ENCODE results near the gene SRSF11. TPM values are rescaled to one million over a fixed set of nuclear protein-coding genes. Genes with fewer than 3 reads are reported as not detected.

The SRSF11 gene
- total RNA-seq, 1 donor from 2014 or later = 231 TPM

- no peak overlapping the region for H3K27ac Mint-ChIP-seq
- H3K27me3 Mint-ChIP-seq = no peaks in the 10 kb centered on the region
- ATAC-seq (ENCODE audit: low read depth) = no peak
- H3K9me3 Mint-ChIP-seq = no peaks in the 10 kb centered on the region
- no peak for TF ChIP-seq CTCF (IDR thresholded peaks at IDR 0.05)
- H3K4me3 Mint-ChIP-seq = no peak overlapping the region
- peaks cover 2% of the 10 kb centered on the region for H3K4me1 Mint-ChIP-seq
- peaks cover 45% of the 10 kb centered on the region for H3K36me3 Mint-ChIP-seq (ENCODE audit: low read depth)
- ChIA-PET POLR2A (no interaction called here), CTCF (no interaction called here)
- no peak for DNase-seq
- intact Hi-C loops (cut with micrococcal nuclease) = no loop called here
These were observed 57.5 kb downstream of the SRSF11 start for GRCh38 chr1:70278710-70279109.

- CTCF ChIA-PET = no interaction called here
- TF ChIP-seq CTCF (IDR thresholded peaks at IDR 0.05) = no peak
These were observed 63.2 kb downstream of the SRSF11 start for GRCh38 chr1:70284366-70284765.

GRCh38 chr1:70286453-70286852 lies 65.3 kb downstream of the SRSF11 start:
- CTCF ChIA-PET = no interaction called here
- Mint-ChIP-seq H3K9me3 (no peaks in the 10 kb centered on the region), H3K4me1 (no peaks in the 10 kb centered on the region), H3K27ac (no peak overlapping the region), H3K27me3 (no peaks in the 10 kb centered on the region), H3K4me3 (no peak overlapping the region), H3K36me3 (ENCODE audit: low read depth) (peaks cover 44% of the 10 kb centered on the region)
- DNase-seq = no peak
- ATAC-seq (ENCODE audit: low read depth) = no peak
- POLR2A ChIA-PET = no interaction called here
- intact Hi-C loops (cut with micrococcal nuclease) = no loop called here
- TF ChIP-seq CTCF (IDR thresholded peaks at IDR 0.05) = no peak

More at GRCh38 chr1:70284366-70284765, 63.2 kb downstream of the SRSF11 start:
- ATAC-seq (ENCODE audit: low read depth) (no peak), DNase-seq (no peak)
- Mint-ChIP-seq H3K4me1 (no peaks in the 10 kb centered on the region), H3K4me3 (no peak overlapping the region), H3K9me3 (no peaks in the 10 kb centered on the region), H3K36me3 (ENCODE audit: low read depth) (peaks cover 42% of the 10 kb centered on the region), H3K27ac (no peak overlapping the region), H3K27me3 (no peaks in the 10 kb centered on the region)
- POLR2A ChIA-PET = no interaction called here
- intact Hi-C loops (cut with micrococcal nuclease) = no loop called here

- peaks cover 3% of the 10 kb centered on the region for H3K4me1 Mint-ChIP-seq
- CTCF ChIA-PET = no interaction called here
- H3K36me3 Mint-ChIP-seq (ENCODE audit: low read depth) = peaks cover 52% of the 10 kb centered on the region
- ATAC-seq (ENCODE audit: low read depth) (no peak), DNase-seq (no peak)
- TF ChIP-seq CTCF (IDR thresholded peaks at IDR 0.05) = no peak
- intact Hi-C loops (cut with micrococcal nuclease) = no loop called here
- no peak overlapping the region for H3K27ac Mint-ChIP-seq
- no peak overlapping the region for H3K4me3 Mint-ChIP-seq
- POLR2A ChIA-PET = no interaction called here
- no peaks in the 10 kb centered on the region for H3K9me3 Mint-ChIP-seq
- no peaks in the 10 kb centered on the region for H3K27me3 Mint-ChIP-seq
These were observed 67.0 kb downstream of the SRSF11 start for GRCh38 chr1:70288166-70288565.

GRCh38 chr1:70290218-70290617 lies 69.0 kb downstream of the SRSF11 start:
- no peak overlapping the region for H3K4me3 Mint-ChIP-seq
- no peak for TF ChIP-seq CTCF (IDR thresholded peaks at IDR 0.05)
- no peaks in the 10 kb centered on the region for H3K27me3 Mint-ChIP-seq
- DNase-seq (no peak), ATAC-seq (ENCODE audit: low read depth) (no peak)
- peaks cover 61% of the 10 kb centered on the region for H3K36me3 Mint-ChIP-seq (ENCODE audit: low read depth)
- ChIA-PET POLR2A (interaction anchor here (0.7 kb wide), 1 partner anchor 82 kb away, joined by 3 read pairs; no protein-coding TSS in a partner anchor), CTCF (no interaction called here)
- peaks cover 11% of the 10 kb centered on the region for H3K4me1 Mint-ChIP-seq
- H3K27ac Mint-ChIP-seq = no peak overlapping the region
- intact Hi-C loops (cut with micrococcal nuclease) = no loop called here
- H3K9me3 Mint-ChIP-seq = no peaks in the 10 kb centered on the region

Data from activated B cell treated with CpG ODN at 0.5 μM for 24 hours (primary cell).